ENCODE results near the gene ANKRD37. TPM values are rescaled to one million over a fixed set of nuclear protein-coding genes. Genes with fewer than 3 reads are reported as not detected.

The ANKRD37 gene
- total and polyA plus RNA-seq, 4 donors = 1.2 to 7.9 (median 3.4) TPM

DNA sequence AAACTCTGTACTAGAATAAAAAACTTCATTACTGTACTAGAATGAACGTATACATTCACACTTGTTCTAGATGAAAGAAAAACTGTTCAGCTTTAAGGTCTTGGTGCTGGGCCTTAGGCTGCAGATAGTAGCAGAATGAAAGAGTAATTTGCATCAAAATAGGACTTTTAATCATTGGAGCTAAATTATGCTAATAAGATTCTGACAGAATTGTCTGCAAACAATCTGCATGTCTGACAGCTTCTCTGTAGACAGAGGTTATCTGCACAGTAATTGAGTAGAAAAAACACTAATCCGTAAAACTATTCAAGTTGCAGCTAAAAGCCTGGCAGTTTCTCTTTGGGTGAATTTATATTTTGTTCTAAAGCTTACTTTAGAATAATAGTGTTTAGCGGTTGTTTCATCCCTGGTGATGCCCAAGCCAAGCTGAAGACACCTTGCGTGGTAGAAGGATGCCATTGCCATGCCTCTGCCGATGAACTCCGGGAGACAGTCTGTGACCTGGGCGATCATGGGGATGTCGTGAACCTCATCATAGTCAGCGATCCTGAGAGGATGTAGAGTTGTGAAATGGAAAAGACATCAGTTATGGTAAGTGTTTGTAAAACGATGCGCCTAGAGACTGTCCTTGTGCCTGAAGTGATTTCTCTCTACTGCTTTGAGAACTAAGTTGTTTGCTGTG, 26.2 kb upstream of the ANKRD37 start:
- H3K9me3 ChIP-seq (ENCODE audit: control insufficient read depth in 4 of 4, low read length in 3 of 4) = no peaks in the 10 kb centered on the region
- H3K4me1 ChIP-seq (ENCODE audit: control insufficient read depth in 4 of 4, insufficient read depth in 4 of 4, low read length in 3 of 4) = no peaks in the 10 kb centered on the region
- 98% methylated on average over 11 of the region's 11 CpGs for WGBS
- no peak overlapping the region for H3K9ac ChIP-seq (ENCODE audit: low read depth in 1 of 2, low read length in 2 of 2)
- TF ChIP-seq RXRA (IDR thresholded peaks at IDR 0.05) (no peak), EGR1 (IDR thresholded peaks at IDR 0.05; ENCODE audit: low read depth in 2 of 2) (no peak), RAD21 (IDR thresholded peaks at IDR 0.05) (no peak), NR2F2 (IDR thresholded peaks at IDR 0.05) (no peak), FOXA2 (IDR thresholded peaks at IDR 0.05) (no peak), FOXA1 (IDR thresholded peaks at IDR 0.05) (no peak), GABPA (IDR thresholded peaks at IDR 0.05 in 1 of 2, conservative IDR thresholded peaks at IDR 0.05 in 1 of 2) (no peak), MAX (IDR thresholded peaks at IDR 0.05) (no peak), TAF1 (conservative IDR thresholded peaks at IDR 0.05) (no peak), HNF4G (IDR thresholded peaks at IDR 0.05) (no peak), SP1 (IDR thresholded peaks at IDR 0.05) (no peak)
- TF ChIP-seq, protein P1, sequence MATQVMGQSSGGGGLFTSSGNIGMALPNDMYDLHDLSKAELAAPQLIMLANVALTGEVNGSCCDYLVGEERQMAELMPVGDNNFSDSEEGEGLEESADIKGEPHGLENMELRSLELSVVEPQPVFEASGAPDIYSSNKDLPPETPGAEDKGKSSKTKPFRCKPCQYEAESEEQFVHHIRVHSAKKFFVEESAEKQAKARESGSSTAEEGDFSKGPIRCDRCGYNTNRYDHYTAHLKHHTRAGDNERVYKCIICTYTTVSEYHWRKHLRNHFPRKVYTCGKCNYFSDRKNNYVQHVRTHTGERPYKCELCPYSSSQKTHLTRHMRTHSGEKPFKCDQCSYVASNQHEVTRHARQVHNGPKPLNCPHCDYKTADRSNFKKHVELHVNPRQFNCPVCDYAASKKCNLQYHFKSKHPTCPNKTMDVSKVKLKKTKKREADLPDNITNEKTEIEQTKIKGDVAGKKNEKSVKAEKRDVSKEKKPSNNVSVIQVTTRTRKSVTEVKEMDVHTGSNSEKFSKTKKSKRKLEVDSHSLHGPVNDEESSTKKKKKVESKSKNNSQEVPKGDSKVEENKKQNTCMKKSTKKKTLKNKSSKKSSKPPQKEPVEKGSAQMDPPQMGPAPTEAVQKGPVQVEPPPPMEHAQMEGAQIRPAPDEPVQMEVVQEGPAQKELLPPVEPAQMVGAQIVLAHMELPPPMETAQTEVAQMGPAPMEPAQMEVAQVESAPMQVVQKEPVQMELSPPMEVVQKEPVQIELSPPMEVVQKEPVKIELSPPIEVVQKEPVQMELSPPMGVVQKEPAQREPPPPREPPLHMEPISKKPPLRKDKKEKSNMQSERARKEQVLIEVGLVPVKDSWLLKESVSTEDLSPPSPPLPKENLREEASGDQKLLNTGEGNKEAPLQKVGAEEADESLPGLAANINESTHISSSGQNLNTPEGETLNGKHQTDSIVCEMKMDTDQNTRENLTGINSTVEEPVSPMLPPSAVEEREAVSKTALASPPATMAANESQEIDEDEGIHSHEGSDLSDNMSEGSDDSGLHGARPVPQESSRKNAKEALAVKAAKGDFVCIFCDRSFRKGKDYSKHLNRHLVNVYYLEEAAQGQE (IDR thresholded peaks at IDR 0.05) = no peak
- TF ChIP-seq, protein P2, sequence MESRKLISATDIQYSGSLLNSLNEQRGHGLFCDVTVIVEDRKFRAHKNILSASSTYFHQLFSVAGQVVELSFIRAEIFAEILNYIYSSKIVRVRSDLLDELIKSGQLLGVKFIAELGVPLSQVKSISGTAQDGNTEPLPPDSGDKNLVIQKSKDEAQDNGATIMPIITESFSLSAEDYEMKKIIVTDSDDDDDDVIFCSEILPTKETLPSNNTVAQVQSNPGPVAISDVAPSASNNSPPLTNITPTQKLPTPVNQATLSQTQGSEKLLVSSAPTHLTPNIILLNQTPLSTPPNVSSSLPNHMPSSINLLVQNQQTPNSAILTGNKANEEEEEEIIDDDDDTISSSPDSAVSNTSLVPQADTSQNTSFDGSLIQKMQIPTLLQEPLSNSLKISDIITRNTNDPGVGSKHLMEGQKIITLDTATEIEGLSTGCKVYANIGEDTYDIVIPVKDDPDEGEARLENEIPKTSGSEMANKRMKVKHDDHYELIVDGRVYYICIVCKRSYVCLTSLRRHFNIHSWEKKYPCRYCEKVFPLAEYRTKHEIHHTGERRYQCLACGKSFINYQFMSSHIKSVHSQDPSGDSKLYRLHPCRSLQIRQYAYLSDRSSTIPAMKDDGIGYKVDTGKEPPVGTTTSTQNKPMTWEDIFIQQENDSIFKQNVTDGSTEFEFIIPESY (IDR thresholded peaks at IDR 0.05) = no peak
- H3K36me3 ChIP-seq (ENCODE audit: control insufficient read depth in 4 of 4, insufficient read depth in 3 of 4, low read depth in 1 of 4, low read length in 3 of 4) = peaks cover 0 to 6% (median 0%) of the 10 kb centered on the region in 4 donors
- no peak overlapping the region for H3K27ac ChIP-seq (ENCODE audit: low read depth in 1 of 2, low read length in 2 of 2)
- no peak overlapping the region for H3K4me3 ChIP-seq (ENCODE audit: low read depth in 1 of 3, low read length in 3 of 3)
- H3K27me3 ChIP-seq (ENCODE audit: control insufficient read depth in 4 of 4, insufficient read depth in 4 of 4, low read length in 3 of 4) = no peaks in the 10 kb centered on the region
- DNase-seq (ENCODE audit: low spot score) = no peak

- WGBS = 98% methylated on average over 11 of the region's 11 CpGs
- peaks cover 0 to 6% (median 0%) of the 10 kb centered on the region in 4 donors for H3K36me3 ChIP-seq (ENCODE audit: control insufficient read depth in 4 of 4, insufficient read depth in 3 of 4, low read depth in 1 of 4, low read length in 3 of 4)
- no peaks in the 10 kb centered on the region for H3K9me3 ChIP-seq (ENCODE audit: control insufficient read depth in 4 of 4, low read length in 3 of 4)
- no peak overlapping the region for H3K27ac ChIP-seq (ENCODE audit: low read depth in 1 of 2, low read length in 2 of 2)
- H3K4me1 ChIP-seq (ENCODE audit: control insufficient read depth in 4 of 4, insufficient read depth in 4 of 4, low read length in 3 of 4) = no peaks in the 10 kb centered on the region
- DNase-seq (ENCODE audit: low spot score) = no peak
- H3K27me3 ChIP-seq (ENCODE audit: control insufficient read depth in 4 of 4, insufficient read depth in 4 of 4, low read length in 3 of 4) = no peaks in the 10 kb centered on the region
- H3K9ac ChIP-seq (ENCODE audit: low read depth in 1 of 2, low read length in 2 of 2) = no peak overlapping the region
- H3K4me3 ChIP-seq (ENCODE audit: low read depth in 1 of 3, low read length in 3 of 3) = no peak overlapping the region
- TF ChIP-seq EGR1 (IDR thresholded peaks at IDR 0.05; ENCODE audit: low read depth in 2 of 2) (no peak), SP1 (IDR thresholded peaks at IDR 0.05) (no peak), FOXA2 (IDR thresholded peaks at IDR 0.05) (no peak), JUND (IDR thresholded peaks at IDR 0.05) (no peak), RAD21 (IDR thresholded peaks at IDR 0.05) (no peak), TAF1 (conservative IDR thresholded peaks at IDR 0.05) (no peak), ATF3 (IDR thresholded peaks at IDR 0.05) (no peak)
- TF ChIP-seq, protein P1 (IDR thresholded peaks at IDR 0.05) = no peak
- TF ChIP-seq, protein P3, sequence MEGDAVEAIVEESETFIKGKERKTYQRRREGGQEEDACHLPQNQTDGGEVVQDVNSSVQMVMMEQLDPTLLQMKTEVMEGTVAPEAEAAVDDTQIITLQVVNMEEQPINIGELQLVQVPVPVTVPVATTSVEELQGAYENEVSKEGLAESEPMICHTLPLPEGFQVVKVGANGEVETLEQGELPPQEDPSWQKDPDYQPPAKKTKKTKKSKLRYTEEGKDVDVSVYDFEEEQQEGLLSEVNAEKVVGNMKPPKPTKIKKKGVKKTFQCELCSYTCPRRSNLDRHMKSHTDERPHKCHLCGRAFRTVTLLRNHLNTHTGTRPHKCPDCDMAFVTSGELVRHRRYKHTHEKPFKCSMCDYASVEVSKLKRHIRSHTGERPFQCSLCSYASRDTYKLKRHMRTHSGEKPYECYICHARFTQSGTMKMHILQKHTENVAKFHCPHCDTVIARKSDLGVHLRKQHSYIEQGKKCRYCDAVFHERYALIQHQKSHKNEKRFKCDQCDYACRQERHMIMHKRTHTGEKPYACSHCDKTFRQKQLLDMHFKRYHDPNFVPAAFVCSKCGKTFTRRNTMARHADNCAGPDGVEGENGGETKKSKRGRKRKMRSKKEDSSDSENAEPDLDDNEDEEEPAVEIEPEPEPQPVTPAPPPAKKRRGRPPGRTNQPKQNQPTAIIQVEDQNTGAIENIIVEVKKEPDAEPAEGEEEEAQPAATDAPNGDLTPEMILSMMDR (IDR thresholded peaks at IDR 0.05; ENCODE audit: low read depth, low read length, missing input control) = no peak
These were observed 24.9 kb upstream of the ANKRD37 start for GRCh38 chr4:185371702-185372101.
